ENCODE measurements around the gene ADGRL3. TPM values are rescaled to one million over a fixed set of nuclear protein-coding genes. Genes with fewer than 3 reads are reported as not detected.

Gene ADGRL3
- polyA plus RNA-seq, 1 experiment, result 0.01 TPM

GRCh38 chr4:61447918-61448317 is 247.8 kb downstream of the ADGRL3 start:
- TF ChIP-seq CTCF (IDR thresholded peaks at IDR 0.05; ENCODE audit: insufficient read depth, low read depth, low read length), result no peak
- ChIA-PET POLR2A (no interaction called here), CTCF (no interaction called here)
- no peak overlapping the region for H3K4me3 ChIP-seq (ENCODE audit: low read depth, low read length)
- no peak for DNase-seq (ENCODE audit: low read depth)
- no peaks in the 10 kb centered on the region for H3K36me3 ChIP-seq (ENCODE audit: control insufficient read depth, insufficient read depth, low read length)
- no peaks in the 10 kb centered on the region for H3K27me3 ChIP-seq (ENCODE audit: control insufficient read depth, insufficient read depth, low read length)

- POLR2A ChIA-PET, result no interaction called here
- H3K36me3 ChIP-seq (ENCODE audit: control insufficient read depth, insufficient read depth, low read length), result no peaks in the 10 kb centered on the region
- no peak for DNase-seq (ENCODE audit: low read depth)
- H3K27me3 ChIP-seq (ENCODE audit: control insufficient read depth, insufficient read depth, low read length), result no peaks in the 10 kb centered on the region
- TF ChIP-seq CTCF (IDR thresholded peaks at IDR 0.05; ENCODE audit: insufficient read depth, low read depth, low read length), result no peak
- CTCF ChIA-PET, result no interaction called here
- no peak overlapping the region for H3K4me3 ChIP-seq (ENCODE audit: low read depth, low read length)
Measured at GRCh38 chr4:61451935-61452334, 251.8 kb downstream of the ADGRL3 start.

GRCh38 chr4:61461956-61462355 is 261.8 kb downstream of the ADGRL3 start:
- POLR2A ChIA-PET, result no interaction called here
- TF ChIP-seq CTCF (IDR thresholded peaks at IDR 0.05; ENCODE audit: insufficient read depth, low read depth, low read length), result no peak
- no peaks in the 10 kb centered on the region for H3K27me3 ChIP-seq (ENCODE audit: control insufficient read depth, insufficient read depth, low read length)
- H3K4me3 ChIP-seq (ENCODE audit: low read depth, low read length), result no peak overlapping the region
- CTCF ChIA-PET, result no interaction called here
- H3K36me3 ChIP-seq (ENCODE audit: control insufficient read depth, insufficient read depth, low read length), result no peaks in the 10 kb centered on the region
- DNase-seq (ENCODE audit: low read depth), result no peak

GRCh38 chr4:61462451-61463326 is 262.6 kb downstream of the ADGRL3 start:
- no peak for DNase-seq (ENCODE audit: low read depth)
- ChIA-PET POLR2A (interaction anchor here (0.6 kb wide), 1 partner anchor 30 kb away, joined by 7 read pairs; no protein-coding TSS in a partner anchor), CTCF (no interaction called here)
- Histone ChIP-seq H3K36me3 (ENCODE audit: control insufficient read depth, insufficient read depth, low read length) (no peaks in the 10 kb centered on the region), H3K27me3 (ENCODE audit: control insufficient read depth, insufficient read depth, low read length) (no peaks in the 10 kb centered on the region), H3K4me3 (ENCODE audit: low read depth, low read length) (no peak overlapping the region)
- TF ChIP-seq CTCF (IDR thresholded peaks at IDR 0.05; ENCODE audit: insufficient read depth, low read depth, low read length), result no peak

- POLR2A ChIA-PET, result no interaction called here
Measured at GRCh38 chr4:61468024-61468720, 268.0 kb downstream of the ADGRL3 start.

More at GRCh38 chr4:61468024-61468720, 268.0 kb downstream of the ADGRL3 start:
- no peaks in the 10 kb centered on the region for H3K36me3 ChIP-seq (ENCODE audit: control insufficient read depth, insufficient read depth, low read length)
- no peak for TF ChIP-seq CTCF (IDR thresholded peaks at IDR 0.05; ENCODE audit: insufficient read depth, low read depth, low read length)
- no peak for DNase-seq (ENCODE audit: low read depth)
- no peak overlapping the region for H3K4me3 ChIP-seq (ENCODE audit: low read depth, low read length)
- H3K27me3 ChIP-seq (ENCODE audit: control insufficient read depth, insufficient read depth, low read length), result no peaks in the 10 kb centered on the region
- CTCF ChIA-PET, result no interaction called here
